ENCODE results near the gene GINS2. TPM values are rescaled to one million over a fixed set of nuclear protein-coding genes. Genes with fewer than 3 reads are reported as not detected.

The GINS2 gene
- total RNA-seq, 1 experiment from 2014 or later = 38.1 TPM

Other genes starting within 250 kb of the GINS2 start
- 9.3 and 10.3 TPM in 2 replicates for gene GSE1, start 75.6 kb downstream of the GINS2 start, total RNA-seq (2014; rRNA removed; shearing (Covaris generic))
- gene C16orf74, start 62.1 kb upstream of the GINS2 start, total RNA-seq (2014; rRNA removed; shearing (Covaris generic)) = 14.1 and 17.8 TPM in 2 replicates
- 40.5 and 46.5 TPM in 2 replicates for gene EMC8, start 110.6 kb upstream of the GINS2 start, total RNA-seq (2014; rRNA removed; shearing (Covaris generic))
- 465 and 540 TPM in 2 replicates for gene COX4I1, start 110.7 kb upstream of the GINS2 start, total RNA-seq (2014; rRNA removed; shearing (Covaris generic))
- not detected in 2 replicates for gene IRF8, start 210.2 kb upstream of the GINS2 start, total RNA-seq (2014; rRNA removed; shearing (Covaris generic))

Data from Daoy (cell line).